Germinal center (tissue), 1 donor: Measurements from ENCODE around the gene MAP3K15.
A peak's percentile ranks its signal among the peaks of the same experiment; 100 is the strongest.

Source experiments
- DNase-seq: peaks from one replicate; pipeline ENCODE4 v3.0.0; 2012; ENCODE audit warnings: mixed read lengths, low spot score

The MAP3K15 gene

GRCh38 chrX:19392703-19393102 is 122.6 kb downstream of the MAP3K15 start:
- DNase-seq = no peak

- no peak for DNase-seq
Observed at GRCh38 chrX:19392078-19392477, 123.2 kb downstream of the MAP3K15 start.

GRCh38 chrX:19389227-19389845 is 126.0 kb downstream of the MAP3K15 start:
- no peak for DNase-seq

GRCh38 chrX:19388741-19389140 is 126.6 kb downstream of the MAP3K15 start:
- DNase-seq = no peak

- no peak for DNase-seq
Observed at GRCh38 chrX:19388064-19388679, 127.1 kb downstream of the MAP3K15 start.

GRCh38 chrX:19386679-19387078 is 128.6 kb downstream of the MAP3K15 start:
- no peak for DNase-seq

GRCh38 chrX:19382555-19383145 is 132.7 kb downstream of the MAP3K15 start:
- peak; percentile 38 for DNase-seq

GRCh38 chrX:19381326-19381725 is 134.0 kb downstream of the MAP3K15 start:
- no peak for DNase-seq

- DNase-seq = no peak
Observed at GRCh38 chrX:19377799-19378198, 137.5 kb downstream of the MAP3K15 start.

GRCh38 chrX:19375546-19375945 is 139.8 kb downstream of the MAP3K15 start:
- no peak for DNase-seq

GRCh38 chrX:19373351-19373891 is 141.9 kb downstream of the MAP3K15 start:
- DNase-seq = no peak

GRCh38 chrX:19372547-19373331 is 142.6 kb downstream of the MAP3K15 start:
- DNase-seq = no peak

GRCh38 chrX:19372170-19372546 is 143.2 kb downstream of the MAP3K15 start:
- peak; percentile 66 for DNase-seq

GRCh38 chrX:19370061-19370460 is 145.2 kb downstream of the MAP3K15 start:
- no peak for DNase-seq

- DNase-seq = no peak
Observed at GRCh38 chrX:19368576-19368975, 146.7 kb downstream of the MAP3K15 start.

- DNase-seq = no peak
Observed at GRCh38 chrX:19361701-19362100, 153.6 kb downstream of the MAP3K15 start.

GRCh38 chrX:19360903-19361302 is 154.4 kb downstream of the MAP3K15 start:
- no peak for DNase-seq

GRCh38 chrX:19358521-19358920 is 156.8 kb downstream of the MAP3K15 start:
- no peak for DNase-seq

- DNase-seq = no peak
Observed at GRCh38 chrX:19354625-19355024, 160.7 kb downstream of the MAP3K15 start.

- DNase-seq = peak; percentile 36
Observed at GRCh38 chrX:19350941-19351384, 164.3 kb downstream of the MAP3K15 start.

- no peak for DNase-seq
Observed at GRCh38 chrX:19349264-19349663, 166.0 kb downstream of the MAP3K15 start.

GRCh38 chrX:19347916-19348315 is 167.4 kb downstream of the MAP3K15 start:
- no peak for DNase-seq

- DNase-seq = no peak
Observed at GRCh38 chrX:19344661-19345060, 170.6 kb downstream of the MAP3K15 start.
